Esophagus squamous epithelium (tissue), 4 donors: ENCODE results near the gene SCRN1.

Experiments
- CTCF ChIP-seq, 6 experiments: fragments of 450-650 bp in 4 of 6; fragments of 200-600 bp in 2 of 6; sonication (generic) in 2 of 6; IDR thresholded peaks; one replicate each; pipeline ENCODE4 v1.5.1; 2016 to 2019; ENCODE audit warnings: antibody characterized with exemption in 6 of 6, mild to moderate bottlenecking in 4 of 6, moderate library complexity in 4 of 6
- POLR2A ChIP-seq, 4 donors: fragments of 450-650 bp; IDR thresholded peaks; one replicate each; pipeline ENCODE4 v1.6.1; 2017; ENCODE audit warnings: antibody characterized with exemption in 4 of 4, mild to moderate bottlenecking in 4 of 4, moderate library complexity in 3 of 4

GRCh38 chr7:29996321-29996720 lies 6.7 kb upstream of the SCRN1 start:
- TF ChIP-seq CTCF (IDR thresholded peaks at IDR 0.05) (no peak), POLR2A (IDR thresholded peaks at IDR 0.05) (no peak)
